ENCODE data around the gene FGFR2. TPM values are rescaled to one million over a fixed set of nuclear protein-coding genes. Genes with fewer than 3 reads are reported as not detected.

FGFR2 gene
- total RNA-seq, 4 donors from 2014 or later, result 65.6 to 149 (median 122) TPM

- intact Hi-C loops (cut with DNase I), result no loop called here
- 61 to 65% methylated on average over 8 of the region's 8 CpGs for WGBS, 2 donors
These were observed 82.0 kb downstream of the FGFR2 start for GRCh38 chr10:121516093-121516865.

GRCh38 chr10:121514141-121514865 lies 83.9 kb downstream of the FGFR2 start:
- intact Hi-C loops (cut with DNase I), result no loop called here
- Histone ChIP-seq H3K36me3 (no peaks in the 10 kb centered on the region), H3K4me1 (peaks cover 27 to 53% of the 10 kb centered on the region in 2 donors), H3K4me3 (replicated peaks in 1 of 3) (no peak overlapping the region), H3K27ac (peak overlapping the region in 2 of 3 donors; percentile 71 to 79), H3K9me3 (no peaks in the 10 kb centered on the region), H3K27me3 (no peaks in the 10 kb centered on the region)
- TF ChIP-seq POLR2A (IDR thresholded peaks at IDR 0.05) (no peak), CTCF (IDR thresholded peaks at IDR 0.05) (no peak)
- no peak for DNase-seq
- 78 to 87% methylated on average over 8 of the region's 8 CpGs for WGBS, 2 donors

More at GRCh38 chr10:121516093-121516865, 82.0 kb downstream of the FGFR2 start:
- no peaks in the 10 kb centered on the region for H3K27me3 ChIP-seq
- DNase-seq, result no peak
- no peak for TF ChIP-seq POLR2A (IDR thresholded peaks at IDR 0.05)
- TF ChIP-seq CTCF (IDR thresholded peaks at IDR 0.05), result no peak
- H3K27ac ChIP-seq, result peak overlapping the region; percentile 4 to 71 (median 42)
- peaks cover 22 to 50% of the 10 kb centered on the region in 2 donors for H3K4me1 ChIP-seq
- no peaks in the 10 kb centered on the region for H3K9me3 ChIP-seq
- H3K36me3 ChIP-seq, result no peaks in the 10 kb centered on the region
- no peak overlapping the region for H3K4me3 ChIP-seq (replicated peaks in 1 of 3)

GRCh38 chr10:121511943-121512342 lies 86.3 kb downstream of the FGFR2 start:
- DNase-seq, result peak; percentile 46 to 68
- TF ChIP-seq POLR2A (IDR thresholded peaks at IDR 0.05) (peak in 1 of 2 donors; percentile 37), CTCF (IDR thresholded peaks at IDR 0.05) (no peak)
- no peaks in the 10 kb centered on the region for H3K36me3 ChIP-seq
- H3K27ac ChIP-seq, result peak overlapping the region; percentile 71 to 79 (median 76)
- H3K4me3 ChIP-seq (replicated peaks in 1 of 3), result no peak overlapping the region
- WGBS, 2 donors, result 60 to 64% methylated on average over 5 of the region's 5 CpGs
- H3K4me1 ChIP-seq, result peaks cover 27 to 40% of the 10 kb centered on the region in 2 donors
- H3K27me3 ChIP-seq, result no peaks in the 10 kb centered on the region
- intact Hi-C loops (cut with DNase I), result no loop called here
- no peaks in the 10 kb centered on the region for H3K9me3 ChIP-seq

GRCh38 chr10:121511460-121511859 lies 86.8 kb downstream of the FGFR2 start:
- Histone ChIP-seq H3K27ac (peak overlapping the region; percentile 71 to 79 (median 76)), H3K4me1 (peaks cover 25 to 40% of the 10 kb centered on the region in 2 donors), H3K4me3 (replicated peaks in 1 of 3) (no peak overlapping the region), H3K36me3 (no peaks in the 10 kb centered on the region), H3K27me3 (no peaks in the 10 kb centered on the region), H3K9me3 (no peaks in the 10 kb centered on the region)
- TF ChIP-seq POLR2A (IDR thresholded peaks at IDR 0.05), result no peak
- no peak for TF ChIP-seq CTCF (IDR thresholded peaks at IDR 0.05)
- intact Hi-C loops (cut with DNase I), result no loop called here
- no peak for DNase-seq
- 83 to 96% methylated on average over 4 of the region's 4 CpGs for WGBS, 2 donors

Measured in thyroid gland (tissue), 4 donors.